GM12872 (cell line): Measurements from ENCODE around the gene KRTAP25-1.

Source experiments
- TF ChIP-seq, protein P1 (sequence below): IDR thresholded peaks from 3 replicates; pipeline ENCODE4 v1.5.1; 2011; ENCODE audit warnings: low read depth, mild to moderate bottlenecking, low read length, moderate library complexity; ENCODE audit not compliant: insufficient read depth

Gene KRTAP25-1, protein sequence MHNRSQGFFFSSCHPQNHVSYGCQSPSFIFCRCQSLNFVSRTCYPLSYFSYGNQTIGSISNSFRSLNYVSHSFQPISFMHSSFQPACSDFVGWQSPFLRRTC

DNA sequence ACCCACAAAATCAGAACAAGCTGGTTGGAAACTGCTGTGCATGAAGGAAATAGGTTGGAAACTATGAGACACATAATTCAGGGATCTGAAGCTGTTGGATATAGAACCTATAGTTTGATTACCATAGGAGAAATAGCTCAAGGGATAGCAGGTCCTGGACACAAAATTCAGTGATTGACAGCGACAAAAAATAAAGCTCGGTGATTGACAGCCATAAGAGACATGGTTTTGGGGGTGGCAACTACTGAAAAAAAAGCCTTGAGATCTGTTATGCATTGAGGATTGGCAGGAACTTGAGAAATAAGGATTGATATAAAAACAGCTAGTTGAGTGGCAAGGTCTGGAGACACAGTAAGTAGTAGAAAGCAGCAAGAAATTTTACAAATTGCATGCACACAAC lies at the start of gene KRTAP25-1:
Gene KRTAP25-1 (minus strand): TSS at position 300 of the 400 bp plus-strand sequence. CDS start 24 bp downstream, at position 276.
- TF ChIP-seq, protein P1, sequence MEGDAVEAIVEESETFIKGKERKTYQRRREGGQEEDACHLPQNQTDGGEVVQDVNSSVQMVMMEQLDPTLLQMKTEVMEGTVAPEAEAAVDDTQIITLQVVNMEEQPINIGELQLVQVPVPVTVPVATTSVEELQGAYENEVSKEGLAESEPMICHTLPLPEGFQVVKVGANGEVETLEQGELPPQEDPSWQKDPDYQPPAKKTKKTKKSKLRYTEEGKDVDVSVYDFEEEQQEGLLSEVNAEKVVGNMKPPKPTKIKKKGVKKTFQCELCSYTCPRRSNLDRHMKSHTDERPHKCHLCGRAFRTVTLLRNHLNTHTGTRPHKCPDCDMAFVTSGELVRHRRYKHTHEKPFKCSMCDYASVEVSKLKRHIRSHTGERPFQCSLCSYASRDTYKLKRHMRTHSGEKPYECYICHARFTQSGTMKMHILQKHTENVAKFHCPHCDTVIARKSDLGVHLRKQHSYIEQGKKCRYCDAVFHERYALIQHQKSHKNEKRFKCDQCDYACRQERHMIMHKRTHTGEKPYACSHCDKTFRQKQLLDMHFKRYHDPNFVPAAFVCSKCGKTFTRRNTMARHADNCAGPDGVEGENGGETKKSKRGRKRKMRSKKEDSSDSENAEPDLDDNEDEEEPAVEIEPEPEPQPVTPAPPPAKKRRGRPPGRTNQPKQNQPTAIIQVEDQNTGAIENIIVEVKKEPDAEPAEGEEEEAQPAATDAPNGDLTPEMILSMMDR, result no peak

DNA sequence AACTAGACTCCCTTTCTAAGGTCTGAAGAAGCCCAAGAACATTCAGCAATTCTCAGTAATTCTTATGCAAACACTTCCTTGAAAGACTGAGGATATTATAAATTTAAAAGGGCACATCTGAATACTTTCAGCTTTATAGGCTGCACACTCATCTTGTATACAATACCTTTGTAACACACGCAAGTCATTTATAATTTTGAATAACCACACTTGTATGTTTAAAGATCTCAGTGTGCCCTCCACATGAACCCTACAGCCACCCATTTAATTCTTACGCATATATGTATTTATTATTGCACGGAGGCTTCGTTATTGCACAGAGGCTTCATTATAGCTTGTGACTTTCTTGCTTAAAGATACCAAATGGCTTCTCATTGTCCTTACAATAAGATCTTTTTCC lies 49.4 kb upstream of the KRTAP25-1 start:
- TF ChIP-seq, protein P1, result no peak

DNA sequence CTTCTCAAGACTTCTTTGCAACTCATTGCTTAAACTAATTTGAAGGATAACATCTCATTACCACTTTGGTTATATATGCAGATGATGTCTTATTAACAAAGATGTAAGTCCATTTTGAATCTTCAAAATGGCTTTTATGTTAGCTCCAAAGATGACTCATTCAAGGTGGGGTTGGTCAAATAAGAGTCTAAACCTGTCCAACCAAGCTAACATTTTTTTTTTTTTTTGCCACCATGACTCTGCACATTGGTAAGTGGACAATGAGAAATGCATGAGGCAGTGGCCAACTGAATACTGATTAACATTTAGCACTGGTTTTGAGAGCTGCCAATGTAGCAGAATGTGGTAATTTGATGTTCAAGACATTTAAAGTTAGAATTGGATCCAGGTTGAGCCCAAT lies 48.5 kb upstream of the KRTAP25-1 start:
- TF ChIP-seq, protein P1, result no peak

DNA sequence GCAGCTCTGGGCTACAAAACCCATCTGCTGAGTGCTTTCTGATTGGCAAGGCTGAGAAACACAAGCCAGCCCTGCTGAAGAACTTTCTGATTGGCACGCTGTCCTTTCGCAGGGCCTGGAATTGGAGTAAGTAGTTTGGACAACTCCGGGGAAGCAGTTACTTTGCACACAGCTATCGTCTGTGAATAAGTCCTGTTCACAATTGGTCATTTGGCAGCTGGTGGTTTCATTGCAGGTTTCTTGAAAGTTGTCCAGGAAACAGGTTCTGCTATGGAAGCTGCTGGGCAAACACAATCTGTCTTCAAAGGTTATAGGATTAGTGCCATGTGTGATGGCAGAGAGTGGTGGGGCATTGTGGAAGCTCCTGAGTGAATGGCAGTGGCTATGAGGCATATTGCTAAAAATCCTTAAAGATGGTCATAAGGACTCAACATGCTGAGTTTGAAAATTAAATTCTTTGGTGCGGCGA lies 48.0 kb upstream of the KRTAP25-1 start, which contains the start of gene KRTAP27-1:
Gene KRTAP27-1 (minus strand): TSS at position 419 of the 469 bp plus-strand sequence. CDS start 26 bp downstream, at position 393.
- TF ChIP-seq, protein P1, result no peak

DNA sequence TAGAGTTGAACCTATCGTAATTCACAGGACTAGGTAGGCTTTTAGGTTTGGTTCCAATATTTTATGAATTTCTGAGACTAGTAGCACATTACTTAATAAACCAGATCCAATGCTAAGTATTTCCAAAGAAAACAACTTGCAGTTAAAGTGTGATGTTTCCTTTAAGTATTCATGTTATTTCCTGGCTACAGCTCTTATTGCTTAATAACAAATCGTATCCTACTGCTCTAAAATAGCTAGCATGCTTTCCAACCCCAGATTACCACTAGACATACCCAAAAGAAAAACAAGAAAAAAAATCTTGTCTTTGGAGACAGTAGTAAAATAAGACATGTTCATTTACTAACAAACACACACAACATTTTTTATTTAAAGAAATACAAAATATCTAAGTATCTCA lies 47.3 kb upstream of the KRTAP25-1 start:
- TF ChIP-seq, protein P1, result no peak

DNA sequence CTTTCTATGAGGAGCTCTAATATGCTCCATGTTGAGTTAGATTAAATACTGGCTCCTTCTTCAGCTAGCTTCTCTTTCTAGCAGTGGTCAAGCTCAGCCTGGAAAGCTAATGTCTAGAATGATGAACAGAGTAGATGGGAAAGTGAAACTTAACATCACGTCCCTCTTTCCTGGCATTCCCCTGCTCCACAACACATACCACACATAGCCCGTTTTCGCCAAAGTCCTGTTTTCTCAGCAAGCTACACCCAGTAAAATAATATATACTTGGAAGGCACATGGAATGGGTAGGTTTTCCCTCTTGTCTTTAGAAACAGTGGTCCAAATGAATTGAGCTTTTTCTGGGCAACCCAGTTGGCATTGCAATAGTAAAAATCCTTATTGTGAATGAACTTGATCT lies 44.4 kb upstream of the KRTAP25-1 start:
- TF ChIP-seq, protein P1, result no peak

DNA sequence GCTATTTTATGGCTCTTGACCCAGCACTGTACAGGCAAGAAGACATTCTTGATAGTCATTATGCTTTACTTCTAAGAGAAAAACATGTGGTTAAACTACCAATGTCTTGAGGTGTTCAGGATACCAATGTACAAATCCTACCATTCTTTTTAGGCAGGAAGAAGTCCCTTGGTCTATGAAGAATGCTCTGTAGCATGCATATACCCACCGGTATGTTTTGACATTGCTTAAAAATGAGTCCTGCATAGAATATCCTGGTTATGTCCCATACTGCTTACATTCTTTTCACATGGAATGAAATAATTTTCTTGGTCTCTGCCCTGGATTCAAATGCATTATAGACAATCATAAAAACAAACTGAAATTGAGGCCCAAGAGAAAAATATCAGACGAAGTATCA lies 43.4 kb upstream of the KRTAP25-1 start:
- TF ChIP-seq, protein P1, result no peak
